ENCODE results near the gene SH2D5. TPM values are rescaled to one million over a fixed set of nuclear protein-coding genes. Genes with fewer than 3 reads are reported as not detected.

SH2D5 gene
- 0.30 TPM for total RNA-seq

DNA sequence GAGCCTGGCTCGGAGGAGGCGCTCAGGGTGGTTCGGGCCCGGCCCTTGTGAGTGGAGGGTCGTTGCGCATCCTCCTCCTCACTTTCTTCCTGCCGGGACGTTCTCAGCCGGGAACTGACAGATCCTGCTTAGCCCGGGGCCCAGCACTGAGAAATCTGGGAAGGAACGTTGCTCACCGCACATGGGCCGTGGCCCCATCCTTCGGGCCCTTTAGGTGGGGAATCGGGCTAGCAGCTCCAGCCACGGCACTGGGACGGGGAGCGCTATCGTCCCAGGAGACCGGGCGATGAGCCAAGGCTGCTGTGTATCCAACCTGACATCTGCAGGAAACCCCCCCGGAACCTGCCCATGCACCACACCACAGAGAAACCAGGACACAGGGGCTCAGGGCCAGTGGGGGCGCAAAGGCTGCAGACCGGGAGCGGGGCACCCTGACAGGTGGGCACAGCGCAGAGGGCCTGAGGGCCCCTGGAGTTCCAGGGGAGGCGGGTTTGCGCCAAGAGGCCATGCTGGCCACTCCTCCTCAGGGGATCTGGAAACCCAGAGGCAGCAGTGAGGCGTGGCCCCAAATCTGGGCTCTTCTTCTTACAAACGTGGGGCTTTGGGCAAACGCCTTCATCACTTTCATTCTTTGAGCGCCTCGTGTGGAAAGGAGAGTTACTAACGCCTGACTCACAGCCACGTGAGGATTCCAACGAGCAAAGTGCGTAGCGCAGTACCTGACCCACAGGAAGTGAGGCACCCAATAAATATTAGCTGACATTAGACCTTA lies at the start of gene SH2D5:
Gene SH2D5, minus strand, starts transcription at position 116 of the 772 bp plus-strand sequence. CDS start 4,659 bp downstream, outside the sequence.
- DNase-seq, result peak; percentile 43

GRCh38 chr1:20775700-20776099 lies 43.2 kb upstream of the SH2D5 start:
- no peak for DNase-seq

DNA sequence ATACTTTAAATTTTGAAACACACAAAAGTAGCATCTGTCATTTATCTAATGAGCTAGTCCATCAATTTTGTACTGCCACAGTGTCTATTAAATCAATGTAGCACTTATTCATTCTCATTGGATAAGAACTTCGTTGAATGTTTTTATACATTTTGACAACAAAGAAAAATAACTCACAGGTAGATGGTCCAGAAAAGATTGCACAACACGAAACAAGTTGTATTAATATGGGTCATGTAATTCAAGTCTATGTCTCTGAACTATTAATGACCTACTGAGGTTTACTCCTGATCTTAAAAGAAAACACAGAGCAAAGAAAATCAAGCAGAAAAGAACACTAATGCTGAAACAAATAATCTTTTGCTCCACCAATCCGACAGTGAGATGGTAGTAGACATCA lies 39.3 kb upstream of the SH2D5 start:
- DNase-seq, result no peak

- no peak for DNase-seq
Measured at GRCh38 chr1:20770314-20771087, 38.0 kb upstream of the SH2D5 start.

- no peak for DNase-seq
Measured at GRCh38 chr1:20767271-20767670, 34.8 kb upstream of the SH2D5 start.

GRCh38 chr1:20763417-20763816 lies 30.9 kb upstream of the SH2D5 start:
- no peak for DNase-seq

DNA sequence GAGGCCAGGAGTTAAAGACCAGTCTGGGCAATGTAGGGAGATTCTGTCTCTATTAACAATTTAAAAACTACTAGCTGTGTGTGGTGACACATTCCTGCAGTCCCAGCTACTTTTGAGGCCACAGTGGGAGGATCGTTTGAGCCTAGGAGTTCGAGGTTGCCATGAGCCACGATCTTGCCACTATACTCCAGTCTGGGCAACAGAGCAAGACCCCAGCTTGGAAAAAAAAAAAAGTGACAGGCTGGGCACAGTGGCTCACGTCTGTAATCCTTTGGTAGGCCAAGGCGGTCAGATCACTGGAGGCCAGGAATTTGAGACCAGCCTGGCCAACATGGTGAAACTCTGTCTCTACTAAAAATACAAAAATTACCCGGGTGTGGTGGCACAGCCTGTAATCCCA lies 27.8 kb upstream of the SH2D5 start:
- no peak for DNase-seq

GRCh38 chr1:20753589-20753988 lies 21.1 kb upstream of the SH2D5 start:
- DNase-seq, result no peak

- no peak for DNase-seq
Measured at GRCh38 chr1:20751462-20751990, 19.0 kb upstream of the SH2D5 start.

- no peak for DNase-seq
Measured at GRCh38 chr1:20742671-20743070, 10.2 kb upstream of the SH2D5 start.

DNA sequence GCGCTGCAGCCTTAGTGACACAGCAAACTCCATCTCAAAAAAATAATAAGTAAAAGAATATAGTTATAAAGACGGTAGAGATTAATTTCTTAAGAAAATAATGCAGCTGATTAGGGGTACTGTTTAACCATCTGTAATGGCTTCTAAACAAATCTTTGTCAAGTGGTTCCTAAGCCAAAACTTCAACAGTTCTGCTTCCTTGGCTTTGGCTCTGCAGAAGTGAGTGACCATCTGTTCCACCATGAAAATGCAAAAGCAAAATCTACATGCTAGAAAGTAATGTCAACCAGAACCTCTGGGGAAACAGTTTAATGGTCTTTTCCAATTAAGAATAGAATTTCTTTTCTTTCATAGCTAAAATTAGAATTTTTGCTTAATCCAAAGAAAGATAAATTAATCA lies 8.3 kb upstream of the SH2D5 start:
- no peak for DNase-seq

GRCh38 chr1:20739225-20739624 lies 6.7 kb upstream of the SH2D5 start:
- DNase-seq, result no peak

- no peak for DNase-seq
Measured at GRCh38 chr1:20735581-20736111, 3.1 kb upstream of the SH2D5 start.

DNA sequence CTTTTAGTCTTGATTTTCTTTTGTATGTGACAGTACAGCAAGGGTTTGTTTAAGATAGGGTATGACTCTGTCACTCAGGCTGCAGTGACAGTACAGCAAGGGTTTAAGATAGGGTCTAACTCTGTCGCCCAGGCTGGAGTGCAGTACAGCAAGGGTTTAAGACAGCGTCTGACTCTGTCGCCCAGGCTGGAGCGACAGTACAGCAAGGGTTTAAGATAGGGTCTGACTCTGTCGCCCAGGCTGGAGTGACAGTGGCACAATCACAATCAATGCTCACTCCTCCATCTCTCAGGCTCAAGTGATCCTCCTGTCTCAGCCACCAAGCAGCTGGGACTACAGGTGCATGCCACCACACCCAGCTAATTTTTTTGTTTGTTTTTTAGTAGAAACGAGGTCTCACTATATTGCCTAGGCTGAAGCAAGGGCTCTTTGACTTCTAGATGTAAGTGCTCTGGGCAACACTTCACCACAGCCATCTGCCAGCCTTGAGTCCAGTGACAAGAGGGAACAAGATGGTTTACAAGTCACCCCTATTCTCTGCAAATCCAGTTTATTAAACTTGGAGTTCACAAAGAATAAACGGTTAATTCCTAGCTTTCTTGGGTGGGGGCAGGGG lies 965 bp upstream of the SH2D5 start:
- no peak for DNase-seq

- DNase-seq, result no peak
Measured at GRCh38 chr1:20732071-20732587, 374 bp downstream of the SH2D5 start.

DNA sequence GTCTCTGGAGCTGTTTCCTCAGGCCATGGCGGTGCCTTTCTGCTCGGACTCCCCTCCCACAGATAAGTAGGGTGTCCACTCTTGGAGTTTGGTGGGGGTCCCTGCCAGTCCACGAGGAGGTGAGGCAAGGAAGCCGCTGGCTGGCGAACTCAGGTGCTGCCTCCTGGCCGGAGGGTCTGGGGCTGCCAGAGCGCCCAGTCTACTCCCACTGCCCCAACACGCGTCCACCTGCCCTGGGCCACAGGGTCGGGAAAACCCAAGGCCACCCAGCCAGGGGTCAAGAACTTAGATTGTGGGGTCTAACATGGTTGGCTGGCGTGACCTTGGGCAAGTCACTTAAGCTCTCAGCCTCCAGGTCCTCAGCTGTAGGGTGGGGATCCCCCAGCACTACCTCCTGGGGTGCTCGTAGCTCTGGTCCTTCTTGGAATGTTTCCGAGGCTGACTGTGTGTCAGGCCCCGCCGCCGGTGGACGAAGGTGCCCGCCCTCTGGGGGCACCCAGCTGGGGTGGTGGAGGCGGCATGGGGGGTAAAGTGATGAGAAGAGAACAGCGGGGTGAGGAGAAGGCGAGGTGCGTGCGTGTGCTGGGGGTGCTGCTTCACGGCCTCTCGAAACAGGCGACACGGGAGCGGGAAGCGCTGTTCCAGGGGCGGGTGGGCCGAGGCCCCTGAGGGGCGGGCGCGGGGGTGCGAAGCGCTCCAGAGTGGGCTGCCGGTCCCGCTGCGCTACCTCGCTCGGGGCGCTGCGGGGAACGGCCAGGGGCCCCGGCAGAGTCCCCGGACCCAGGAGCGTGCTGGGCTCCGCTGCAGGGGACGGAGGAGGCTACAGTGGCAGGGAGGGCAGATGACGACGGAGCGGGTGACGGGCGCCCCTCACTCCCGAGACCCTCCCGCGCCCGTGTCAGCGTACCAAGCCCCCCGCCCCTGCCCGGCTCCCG lies 1.2 kb downstream of the SH2D5 start:
- DNase-seq, result no peak

- no peak for DNase-seq
Measured at GRCh38 chr1:20730690-20731056, 1.8 kb downstream of the SH2D5 start.

GRCh38 chr1:20729990-20730689 lies 2.4 kb downstream of the SH2D5 start:
- no peak for DNase-seq

DNA sequence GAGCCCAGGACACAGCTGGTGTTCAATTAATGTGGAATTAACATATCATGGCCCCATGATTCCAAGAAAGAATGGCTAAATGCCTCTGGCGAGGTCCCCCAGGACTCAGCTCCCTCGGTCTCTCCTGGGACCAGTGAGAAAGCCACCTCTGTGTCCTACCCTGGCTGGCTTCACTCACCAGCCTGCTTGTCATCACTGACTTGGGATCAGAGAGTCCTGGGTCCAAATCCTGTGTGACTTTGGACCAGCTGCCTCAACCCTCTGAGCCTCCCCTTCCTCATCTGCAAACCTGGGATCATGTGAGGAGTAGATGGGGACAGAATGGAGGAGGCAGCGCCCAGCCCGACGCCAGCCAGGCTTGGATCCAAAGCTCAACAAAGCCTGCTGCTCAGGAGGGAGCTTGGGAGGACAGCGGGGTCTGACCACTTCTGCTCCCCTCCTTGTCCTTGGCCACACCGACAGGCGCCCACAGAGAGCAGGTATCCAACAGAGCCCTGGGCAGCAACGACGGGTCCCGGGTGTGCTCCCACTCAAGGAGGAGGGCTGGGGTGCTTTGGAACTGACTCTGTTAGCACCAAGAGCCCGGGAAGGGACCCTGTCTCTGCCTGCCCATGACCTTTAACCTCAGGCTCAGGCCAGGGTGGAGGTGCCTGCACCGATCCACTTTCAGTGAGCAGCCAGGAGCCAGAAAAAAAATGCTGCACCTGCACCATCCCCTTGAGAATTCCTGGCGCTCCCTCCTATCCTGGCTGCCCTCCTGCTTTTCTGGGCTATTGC lies 3.2 kb downstream of the SH2D5 start:
- DNase-seq, result no peak
